WTC11 (cell line): ENCODE measurements around the gene ACYP1. TPM values are rescaled to one million over a fixed set of nuclear protein-coding genes. Genes with fewer than 3 reads are reported as not detected.

ENCODE experiments used
- ATAC-seq: fragments of 200-7000 bp; cut with Tn5 transposase; 2 replicates; pipeline ENCODE4 v1.10.0; 2021; ENCODE audit warnings: mild to moderate bottlenecking, moderate library complexity
- CTCF ChIA-PET: fragments of 300-600 bp; sonication (Branson Sonifier 250); formaldehyde crosslinking; loops from one replicate; lab custom pipeline; 2021; ENCODE audit warnings: antibody characterized with exemption; lab: Charles Lee
- POLR2A ChIA-PET: fragments of 350-600 bp; sonication (Branson Sonifier 250); formaldehyde crosslinking; loops from one replicate; lab custom pipeline; 2021; ENCODE audit warnings: antibody characterized with exemption; lab: Charles Lee
- DNase-seq: peaks from one replicate; pipeline ENCODE4 v3.0.0; 2021; ENCODE audit warnings: low spot score
- H3K27ac Mint-ChIP-seq: 2 replicates; pipeline ENCODE4 v1.8.0; 2021; ENCODE audit warnings: mixed read lengths
- H3K27me3 Mint-ChIP-seq: 2 replicates; pipeline ENCODE4 v1.8.0; 2021; ENCODE audit warnings: low read depth, mild to moderate bottlenecking, moderate library complexity, mixed read lengths
- H3K36me3 Mint-ChIP-seq: 2 replicates; pipeline ENCODE4 v1.8.0; 2021; ENCODE audit warnings: mixed read lengths
- H3K4me1 Mint-ChIP-seq: 2 replicates; pipeline ENCODE4 v1.8.0; 2022; ENCODE audit warnings: mixed read lengths
- H3K4me3 Mint-ChIP-seq: 2 replicates; pipeline ENCODE4 v1.8.0; 2021; ENCODE audit warnings: mild to moderate bottlenecking, moderate library complexity, mixed read lengths
- H3K9me3 Mint-ChIP-seq: 2 replicates; pipeline ENCODE4 v1.8.0; 2021; ENCODE audit warnings: mixed read lengths
- ATF2 ChIP-seq: sonication (generic); formaldehyde crosslinking; IDR thresholded peaks from 2 replicates; pipeline ENCODE4 v1.8.1; 2022; ENCODE audit warnings: low read depth, missing genetic modification reagents, borderline replicate concordance
- CREM ChIP-seq: sonication (generic); formaldehyde crosslinking; IDR thresholded peaks from 2 replicates; pipeline ENCODE4 v1.8.1; 2022; ENCODE audit warnings: mild to moderate bottlenecking, missing genetic modification reagents, moderate library complexity
- FOXJ3 ChIP-seq: sonication (generic); formaldehyde crosslinking; IDR thresholded peaks from 2 replicates; pipeline ENCODE4 v1.9.0; 2021; ENCODE audit warnings: missing genetic modification reagents, mild to moderate bottlenecking, borderline replicate concordance
- FOXP1 ChIP-seq: sonication (generic); formaldehyde crosslinking; IDR thresholded peaks from 2 replicates; pipeline ENCODE4 v1.8.0; 2022; ENCODE audit warnings: missing genetic modification reagents, mild to moderate bottlenecking, moderate library complexity, borderline replicate concordance
- MAX ChIP-seq: sonication (generic); formaldehyde crosslinking; IDR thresholded peaks from 2 replicates; pipeline ENCODE4 v1.8.0; 2022; ENCODE audit warnings: mild to moderate bottlenecking, missing genetic modification reagents
- MXD4 ChIP-seq: fragments of 250-450 bp; sonication (Bioruptor Pico); IDR thresholded peaks from 2 replicates; pipeline ENCODE4 v1.8.0; 2021; ENCODE audit warnings: mild to moderate bottlenecking, moderate library complexity, borderline replicate concordance
- OVOL2 ChIP-seq: fragments of 250-450 bp; sonication (Bioruptor Pico); IDR thresholded peaks from 2 replicates; pipeline ENCODE4 v1.9.0; 2021; ENCODE audit warnings: mild to moderate bottlenecking, borderline replicate concordance
- PRDM15 ChIP-seq: sonication (generic); formaldehyde crosslinking; IDR thresholded peaks from 2 replicates; pipeline ENCODE4 v1.8.0; 2022; ENCODE audit warnings: missing genetic modification reagents
- RELA ChIP-seq: sonication (generic); formaldehyde crosslinking; IDR thresholded peaks from 2 replicates; pipeline ENCODE4 v1.8.1; 2022; ENCODE audit warnings: missing genetic modification reagents, mild to moderate bottlenecking, borderline replicate concordance
- SMAD3 ChIP-seq: sonication (generic); formaldehyde crosslinking; IDR thresholded peaks from 2 replicates; pipeline ENCODE4 v1.8.0; 2022; ENCODE audit warnings: missing genetic modification reagents, mild to moderate bottlenecking, borderline replicate concordance
- SOX15 ChIP-seq: fragments of 250-450 bp; sonication (Bioruptor Pico); IDR thresholded peaks from 2 replicates; pipeline ENCODE4 v1.9.0; 2021; ENCODE audit warnings: mild to moderate bottlenecking
- USF1 ChIP-seq: sonication (generic); formaldehyde crosslinking; IDR thresholded peaks from 2 replicates; pipeline ENCODE4 v1.8.0; 2022; ENCODE audit warnings: mild to moderate bottlenecking, missing genetic modification reagents
- ZNF232 ChIP-seq: sonication (generic); formaldehyde crosslinking; IDR thresholded peaks from 2 replicates; pipeline ENCODE4 v1.8.0; 2022; ENCODE audit warnings: mild to moderate bottlenecking, missing genetic modification reagents
- ZNF317 ChIP-seq: sonication (generic); formaldehyde crosslinking; IDR thresholded peaks from 2 replicates; pipeline ENCODE4 v1.8.1; 2023; ENCODE audit warnings: low read depth, mild to moderate bottlenecking, moderate library complexity, missing genetic modification reagents, borderline replicate concordance
- ZNF671 ChIP-seq: fragments of 250-450 bp; sonication (Bioruptor Pico); IDR thresholded peaks from 2 replicates; pipeline ENCODE4 v1.8.0; 2021; ENCODE audit warnings: mild to moderate bottlenecking
- total RNA-seq: library from RNA; stranded (reverse); gene quantifications from 3 replicates; pipeline ENCODE4 v1.2.3, GENCODE V29; 2021
- TF ChIP-seq, protein P1 (sequence below): sonication (generic); formaldehyde crosslinking; conservative IDR thresholded peaks from 2 replicates; pipeline ENCODE4 v1.8.1; 2022; ENCODE audit warnings: mild to moderate bottlenecking, missing genetic modification reagents
- TF ChIP-seq, protein P2 (sequence below): fragments of 250-450 bp; sonication (Bioruptor Pico); IDR thresholded peaks from 2 replicates; pipeline ENCODE4 v1.9.0; 2021; ENCODE audit warnings: mild to moderate bottlenecking, borderline replicate concordance
- TF ChIP-seq, protein P3 (sequence below): fragments of 250-450 bp; sonication (Bioruptor Pico); IDR thresholded peaks from 2 replicates; pipeline ENCODE4 v1.9.0; 2021; ENCODE audit warnings: mild to moderate bottlenecking

The ACYP1 gene
- total RNA-seq, 1 experiment from 2014 or later, result 26.6 TPM

DNA sequence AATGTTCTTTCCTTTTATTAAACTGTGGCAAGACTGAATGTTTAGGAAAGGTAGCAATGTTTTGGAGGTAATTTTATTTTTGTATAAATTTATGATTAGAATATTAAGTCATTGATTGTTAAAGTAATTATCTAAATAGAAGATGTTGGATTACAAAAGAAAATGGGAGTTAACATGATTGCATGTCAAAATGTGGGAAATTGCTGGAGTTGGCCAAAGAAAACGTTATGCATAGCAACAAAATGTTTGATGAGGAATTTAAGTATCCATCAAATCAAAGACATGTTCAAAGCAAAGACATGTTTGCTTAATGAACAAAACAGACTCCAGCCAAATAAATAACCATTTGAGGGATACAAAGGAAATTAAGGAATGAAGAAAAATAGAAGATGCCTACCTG lies 9.4 kb downstream of the ACYP1 start:
- DNase-seq (no peak), ATAC-seq (no peak)
- Mint-ChIP-seq H3K27me3 (no peaks in the 10 kb centered on the region; the same call in 1 of the 2 replicates), H3K9me3 (peaks cover 2% of the 10 kb centered on the region; the same call in 1 of the 2 replicates), H3K27ac (no peak overlapping the region), H3K4me3 (no peak overlapping the region), H3K4me1 (0 out of 2 replicates have a peak, but pooled peaks cover 11% of the 10 kb centered on the region), H3K36me3 (peaks cover 7% of the 10 kb centered on the region)
- POLR2A ChIA-PET, result interaction anchor here (0.6 kb wide), 1 partner anchor 112 kb away, joined by 3 read pairs; no protein-coding TSS in a partner anchor
- CTCF ChIA-PET, result no interaction called here
- TF ChIP-seq MXD4 (CRISPR knock-in tag) (no peak), MAX (CRISPR knock-in tag) (no peak), USF1 (CRISPR knock-in tag) (no peak), FOXJ3 (CRISPR knock-in tag) (no peak), ZNF232 (CRISPR knock-in tag) (no peak)
- TF ChIP-seq, protein P1, sequence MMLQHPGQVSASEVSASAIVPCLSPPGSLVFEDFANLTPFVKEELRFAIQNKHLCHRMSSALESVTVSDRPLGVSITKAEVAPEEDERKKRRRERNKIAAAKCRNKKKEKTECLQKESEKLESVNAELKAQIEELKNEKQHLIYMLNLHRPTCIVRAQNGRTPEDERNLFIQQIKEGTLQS (CRISPR knock-in tag), result no peak

- Mint-ChIP-seq H3K4me3 (no peak overlapping the region), H3K27me3 (no peaks in the 10 kb centered on the region; the same call in 1 of the 2 replicates), H3K9me3 (no peaks in the 10 kb centered on the region), H3K4me1 (0 out of 2 replicates have a peak, but pooled peaks cover 10% of the 10 kb centered on the region), H3K27ac (no peak overlapping the region; the same call in none of the 2 replicates), H3K36me3 (peaks cover 5% of the 10 kb centered on the region; the same call in 1 of the 2 replicates)
- POLR2A ChIA-PET, result no interaction called here
- no peak for DNase-seq
- no peak for ATAC-seq
- CTCF ChIA-PET, result no interaction called here
- no peak for TF ChIP-seq FOXP1 (CRISPR knock-in tag)
- no peak for TF ChIP-seq ZNF317
- TF ChIP-seq OVOL2 (CRISPR knock-in tag), result no peak
- TF ChIP-seq, protein P2, sequence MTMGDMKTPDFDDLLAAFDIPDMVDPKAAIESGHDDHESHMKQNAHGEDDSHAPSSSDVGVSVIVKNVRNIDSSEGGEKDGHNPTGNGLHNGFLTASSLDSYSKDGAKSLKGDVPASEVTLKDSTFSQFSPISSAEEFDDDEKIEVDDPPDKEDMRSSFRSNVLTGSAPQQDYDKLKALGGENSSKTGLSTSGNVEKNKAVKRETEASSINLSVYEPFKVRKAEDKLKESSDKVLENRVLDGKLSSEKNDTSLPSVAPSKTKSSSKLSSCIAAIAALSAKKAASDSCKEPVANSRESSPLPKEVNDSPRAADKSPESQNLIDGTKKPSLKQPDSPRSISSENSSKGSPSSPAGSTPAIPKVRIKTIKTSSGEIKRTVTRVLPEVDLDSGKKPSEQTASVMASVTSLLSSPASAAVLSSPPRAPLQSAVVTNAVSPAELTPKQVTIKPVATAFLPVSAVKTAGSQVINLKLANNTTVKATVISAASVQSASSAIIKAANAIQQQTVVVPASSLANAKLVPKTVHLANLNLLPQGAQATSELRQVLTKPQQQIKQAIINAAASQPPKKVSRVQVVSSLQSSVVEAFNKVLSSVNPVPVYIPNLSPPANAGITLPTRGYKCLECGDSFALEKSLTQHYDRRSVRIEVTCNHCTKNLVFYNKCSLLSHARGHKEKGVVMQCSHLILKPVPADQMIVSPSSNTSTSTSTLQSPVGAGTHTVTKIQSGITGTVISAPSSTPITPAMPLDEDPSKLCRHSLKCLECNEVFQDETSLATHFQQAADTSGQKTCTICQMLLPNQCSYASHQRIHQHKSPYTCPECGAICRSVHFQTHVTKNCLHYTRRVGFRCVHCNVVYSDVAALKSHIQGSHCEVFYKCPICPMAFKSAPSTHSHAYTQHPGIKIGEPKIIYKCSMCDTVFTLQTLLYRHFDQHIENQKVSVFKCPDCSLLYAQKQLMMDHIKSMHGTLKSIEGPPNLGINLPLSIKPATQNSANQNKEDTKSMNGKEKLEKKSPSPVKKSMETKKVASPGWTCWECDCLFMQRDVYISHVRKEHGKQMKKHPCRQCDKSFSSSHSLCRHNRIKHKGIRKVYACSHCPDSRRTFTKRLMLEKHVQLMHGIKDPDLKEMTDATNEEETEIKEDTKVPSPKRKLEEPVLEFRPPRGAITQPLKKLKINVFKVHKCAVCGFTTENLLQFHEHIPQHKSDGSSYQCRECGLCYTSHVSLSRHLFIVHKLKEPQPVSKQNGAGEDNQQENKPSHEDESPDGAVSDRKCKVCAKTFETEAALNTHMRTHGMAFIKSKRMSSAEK (CRISPR knock-in tag), result no peak
- TF ChIP-seq ZNF671 (CRISPR knock-in tag), result no peak
- no peak for TF ChIP-seq MXD4 (CRISPR knock-in tag)
- no peak for TF ChIP-seq ATF2
- TF ChIP-seq SMAD3 (CRISPR knock-in tag), result no peak
- no peak for TF ChIP-seq RELA (CRISPR knock-in tag)
- TF ChIP-seq SOX15 (CRISPR knock-in tag), result no peak
- no peak for TF ChIP-seq PRDM15
- TF ChIP-seq CREM (CRISPR knock-in tag), result no peak
- TF ChIP-seq, protein P3, sequence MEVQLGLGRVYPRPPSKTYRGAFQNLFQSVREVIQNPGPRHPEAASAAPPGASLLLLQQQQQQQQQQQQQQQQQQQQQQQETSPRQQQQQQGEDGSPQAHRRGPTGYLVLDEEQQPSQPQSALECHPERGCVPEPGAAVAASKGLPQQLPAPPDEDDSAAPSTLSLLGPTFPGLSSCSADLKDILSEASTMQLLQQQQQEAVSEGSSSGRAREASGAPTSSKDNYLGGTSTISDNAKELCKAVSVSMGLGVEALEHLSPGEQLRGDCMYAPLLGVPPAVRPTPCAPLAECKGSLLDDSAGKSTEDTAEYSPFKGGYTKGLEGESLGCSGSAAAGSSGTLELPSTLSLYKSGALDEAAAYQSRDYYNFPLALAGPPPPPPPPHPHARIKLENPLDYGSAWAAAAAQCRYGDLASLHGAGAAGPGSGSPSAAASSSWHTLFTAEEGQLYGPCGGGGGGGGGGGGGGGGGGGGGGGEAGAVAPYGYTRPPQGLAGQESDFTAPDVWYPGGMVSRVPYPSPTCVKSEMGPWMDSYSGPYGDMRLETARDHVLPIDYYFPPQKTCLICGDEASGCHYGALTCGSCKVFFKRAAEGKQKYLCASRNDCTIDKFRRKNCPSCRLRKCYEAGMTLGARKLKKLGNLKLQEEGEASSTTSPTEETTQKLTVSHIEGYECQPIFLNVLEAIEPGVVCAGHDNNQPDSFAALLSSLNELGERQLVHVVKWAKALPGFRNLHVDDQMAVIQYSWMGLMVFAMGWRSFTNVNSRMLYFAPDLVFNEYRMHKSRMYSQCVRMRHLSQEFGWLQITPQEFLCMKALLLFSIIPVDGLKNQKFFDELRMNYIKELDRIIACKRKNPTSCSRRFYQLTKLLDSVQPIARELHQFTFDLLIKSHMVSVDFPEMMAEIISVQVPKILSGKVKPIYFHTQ (CRISPR knock-in tag), result no peak
These were observed 10.2 kb downstream of the ACYP1 start for GRCh38 chr14:75053396-75054291.
